RWPE2 (cell line): ENCODE measurements around the gene SKAP1.

Experiments
- ATAC-seq: fragments of 200-7000 bp; cut with Tn5 transposase; 3 replicates; pipeline ENCODE4 v1.9.1; 2021; ENCODE audit warnings: low read depth
- DNase-seq: peaks from one replicate; pipeline ENCODE4 v3.0.0-alpha.2; 2020; ENCODE audit warnings: low spot score
- H3K27ac ChIP-seq: fragments of 450-650 bp; 2 replicates; pipeline ENCODE4 v1.5.1; 2017; ENCODE audit warnings: mild to moderate bottlenecking; ENCODE audit not compliant: poor library complexity, severe bottlenecking
- H3K27me3 ChIP-seq: fragments of 250-450 bp; sonication (Bioruptor Pico); 2 replicates; pipeline ENCODE4 v1.5.1; 2021; ENCODE audit warnings: mild to moderate bottlenecking, moderate library complexity; ENCODE audit not compliant: insufficient read depth, poor library complexity, severe bottlenecking
- H3K36me3 ChIP-seq: fragments of 250-450 bp; sonication (Bioruptor Pico); 2 replicates; pipeline ENCODE4 v1.5.1; 2020; ENCODE audit warnings: low read depth, mild to moderate bottlenecking, moderate library complexity
- H3K4me1 ChIP-seq: fragments of 250-450 bp; sonication (Bioruptor Pico); 2 replicates; pipeline ENCODE4 v1.5.1; 2021; ENCODE audit warnings: mild to moderate bottlenecking, moderate library complexity; ENCODE audit not compliant: insufficient read depth, poor library complexity, severe bottlenecking
- H3K4me3 ChIP-seq: fragments of 250-450 bp; sonication (Bioruptor Pico); 2 replicates; pipeline ENCODE4 v1.5.1; 2021; ENCODE audit warnings: mild to moderate bottlenecking, moderate library complexity; ENCODE audit not compliant: severe bottlenecking
- H3K9me3 ChIP-seq: fragments of 250-450 bp; sonication (Bioruptor Pico); 2 replicates; pipeline ENCODE4 v1.5.1; 2021; ENCODE audit warnings: mild to moderate bottlenecking, moderate library complexity; ENCODE audit not compliant: severe bottlenecking
- CTCF ChIP-seq: fragments of 450-650 bp; IDR thresholded peaks from one replicate; pipeline ENCODE4 v1.5.1; 2017; ENCODE audit warnings: mild to moderate bottlenecking, moderate library complexity; ENCODE audit not compliant: poor library complexity, severe bottlenecking

SKAP1 gene

GRCh38 chr17:48107137-48108055 lies 322.6 kb downstream of the SKAP1 start, which contains the start of gene SNX11:
SNX11 (plus strand) TSS chr17:48107766; CDS start chr17:48112044, 4,278 bp downstream.
- no peaks in the 10 kb centered on the region for H3K27me3 ChIP-seq
- peak within 1 kb of the TSS; percentile 57 for H3K4me3 ChIP-seq
- no peaks in the 10 kb centered on the region for H3K4me1 ChIP-seq
- TF ChIP-seq CTCF, result peak; percentile 19
- no peaks in the 10 kb centered on the region for H3K9me3 ChIP-seq
- peaks cover 5% of the 10 kb centered on the region for H3K36me3 ChIP-seq
- ATAC-seq, result peak; percentile 94
- DNase-seq, result peak; percentile 96
- peak within 1 kb of the TSS; percentile 85 for H3K27ac ChIP-seq

GRCh38 chr17:48106802-48107136 lies 323.2 kb downstream of the SKAP1 start:
- no peak for DNase-seq
- no peak for ATAC-seq
- Histone ChIP-seq H3K36me3 (no peaks in the 10 kb centered on the region; the same call in 1 of the 2 replicates), H3K4me1 (no peaks in the 10 kb centered on the region), H3K9me3 (no peaks in the 10 kb centered on the region), H3K27ac (peak overlapping the region; percentile 85), H3K4me3 (peak overlapping the region; percentile 57), H3K27me3 (no peaks in the 10 kb centered on the region)
- no peak for TF ChIP-seq CTCF

- H3K9me3 ChIP-seq, result no peaks in the 10 kb centered on the region
- H3K36me3 ChIP-seq, result peaks cover under 1% of the 10 kb centered on the region; the same call in 1 of the 2 replicates
- H3K4me1 ChIP-seq, result peaks cover 4% of the 10 kb centered on the region
- no peak for DNase-seq
- H3K4me3 ChIP-seq, result no peak overlapping the region
- H3K27me3 ChIP-seq, result no peaks in the 10 kb centered on the region
- no peak for ATAC-seq
- TF ChIP-seq CTCF, result no peak
- no peak overlapping the region for H3K27ac ChIP-seq
Measured at GRCh38 chr17:48104440-48104839, 325.6 kb downstream of the SKAP1 start.

GRCh38 chr17:48102798-48103715 lies 327.0 kb downstream of the SKAP1 start:
- no peak for TF ChIP-seq CTCF
- Histone ChIP-seq H3K4me1 (peaks cover 5% of the 10 kb centered on the region), H3K36me3 (peaks cover 11% of the 10 kb centered on the region; the same call in 1 of the 2 replicates), H3K9me3 (no peaks in the 10 kb centered on the region), H3K4me3 (no peak overlapping the region), H3K27me3 (no peaks in the 10 kb centered on the region), H3K27ac (no peak overlapping the region)
- no peak for DNase-seq
- no peak for ATAC-seq
